ENCODE data around the gene SINHCAF.

DNA sequence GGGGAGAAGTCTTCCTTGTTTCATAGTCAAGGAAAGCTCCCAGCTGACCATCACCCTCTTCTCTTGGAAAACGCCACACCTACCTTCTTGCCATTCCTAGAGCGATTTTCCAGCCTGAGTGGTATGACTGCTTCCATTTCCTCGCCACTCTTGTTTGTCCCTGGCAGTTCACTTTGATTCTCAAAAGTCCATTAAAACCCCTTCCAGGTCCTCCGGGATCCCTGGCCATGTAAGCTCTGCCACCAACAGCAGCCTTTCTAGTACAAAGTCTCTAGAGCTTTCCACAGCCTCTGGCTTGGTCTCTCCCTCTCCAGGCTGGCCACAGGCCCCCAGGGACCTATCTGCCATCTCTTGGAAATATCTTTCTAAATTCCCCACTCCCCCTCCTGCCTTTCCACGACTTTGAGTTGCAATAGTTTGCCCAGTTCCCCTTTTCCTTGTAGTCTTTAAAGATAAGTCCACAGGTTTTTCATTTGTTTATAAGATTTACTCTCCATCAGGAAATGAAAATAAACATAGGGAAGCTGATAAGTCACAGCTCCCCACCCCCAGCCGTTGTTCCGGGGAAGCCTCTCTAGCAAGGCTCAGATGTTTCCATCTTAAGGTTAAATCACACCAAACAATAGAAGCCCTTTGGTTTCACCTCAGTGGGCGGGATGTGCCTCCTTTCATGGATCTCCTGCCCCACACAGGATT lies 42.9 kb upstream of the SINHCAF start:
- TF ChIP-seq, protein P1, sequence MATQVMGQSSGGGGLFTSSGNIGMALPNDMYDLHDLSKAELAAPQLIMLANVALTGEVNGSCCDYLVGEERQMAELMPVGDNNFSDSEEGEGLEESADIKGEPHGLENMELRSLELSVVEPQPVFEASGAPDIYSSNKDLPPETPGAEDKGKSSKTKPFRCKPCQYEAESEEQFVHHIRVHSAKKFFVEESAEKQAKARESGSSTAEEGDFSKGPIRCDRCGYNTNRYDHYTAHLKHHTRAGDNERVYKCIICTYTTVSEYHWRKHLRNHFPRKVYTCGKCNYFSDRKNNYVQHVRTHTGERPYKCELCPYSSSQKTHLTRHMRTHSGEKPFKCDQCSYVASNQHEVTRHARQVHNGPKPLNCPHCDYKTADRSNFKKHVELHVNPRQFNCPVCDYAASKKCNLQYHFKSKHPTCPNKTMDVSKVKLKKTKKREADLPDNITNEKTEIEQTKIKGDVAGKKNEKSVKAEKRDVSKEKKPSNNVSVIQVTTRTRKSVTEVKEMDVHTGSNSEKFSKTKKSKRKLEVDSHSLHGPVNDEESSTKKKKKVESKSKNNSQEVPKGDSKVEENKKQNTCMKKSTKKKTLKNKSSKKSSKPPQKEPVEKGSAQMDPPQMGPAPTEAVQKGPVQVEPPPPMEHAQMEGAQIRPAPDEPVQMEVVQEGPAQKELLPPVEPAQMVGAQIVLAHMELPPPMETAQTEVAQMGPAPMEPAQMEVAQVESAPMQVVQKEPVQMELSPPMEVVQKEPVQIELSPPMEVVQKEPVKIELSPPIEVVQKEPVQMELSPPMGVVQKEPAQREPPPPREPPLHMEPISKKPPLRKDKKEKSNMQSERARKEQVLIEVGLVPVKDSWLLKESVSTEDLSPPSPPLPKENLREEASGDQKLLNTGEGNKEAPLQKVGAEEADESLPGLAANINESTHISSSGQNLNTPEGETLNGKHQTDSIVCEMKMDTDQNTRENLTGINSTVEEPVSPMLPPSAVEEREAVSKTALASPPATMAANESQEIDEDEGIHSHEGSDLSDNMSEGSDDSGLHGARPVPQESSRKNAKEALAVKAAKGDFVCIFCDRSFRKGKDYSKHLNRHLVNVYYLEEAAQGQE (IDR thresholded peaks at IDR 0.05; ENCODE audit: borderline replicate concordance) = no peak
- TF ChIP-seq, protein P2, sequence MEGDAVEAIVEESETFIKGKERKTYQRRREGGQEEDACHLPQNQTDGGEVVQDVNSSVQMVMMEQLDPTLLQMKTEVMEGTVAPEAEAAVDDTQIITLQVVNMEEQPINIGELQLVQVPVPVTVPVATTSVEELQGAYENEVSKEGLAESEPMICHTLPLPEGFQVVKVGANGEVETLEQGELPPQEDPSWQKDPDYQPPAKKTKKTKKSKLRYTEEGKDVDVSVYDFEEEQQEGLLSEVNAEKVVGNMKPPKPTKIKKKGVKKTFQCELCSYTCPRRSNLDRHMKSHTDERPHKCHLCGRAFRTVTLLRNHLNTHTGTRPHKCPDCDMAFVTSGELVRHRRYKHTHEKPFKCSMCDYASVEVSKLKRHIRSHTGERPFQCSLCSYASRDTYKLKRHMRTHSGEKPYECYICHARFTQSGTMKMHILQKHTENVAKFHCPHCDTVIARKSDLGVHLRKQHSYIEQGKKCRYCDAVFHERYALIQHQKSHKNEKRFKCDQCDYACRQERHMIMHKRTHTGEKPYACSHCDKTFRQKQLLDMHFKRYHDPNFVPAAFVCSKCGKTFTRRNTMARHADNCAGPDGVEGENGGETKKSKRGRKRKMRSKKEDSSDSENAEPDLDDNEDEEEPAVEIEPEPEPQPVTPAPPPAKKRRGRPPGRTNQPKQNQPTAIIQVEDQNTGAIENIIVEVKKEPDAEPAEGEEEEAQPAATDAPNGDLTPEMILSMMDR (IDR thresholded peaks at IDR 0.05; ENCODE audit: poor library complexity, severe bottlenecking) = no peak

Data from neural cell (in vitro differentiated cells).